Measurements from ENCODE around the gene CNOT6L.
"Not testable (repeated sequence)": the region's sequence is repeated elsewhere in the genome, so short reads cannot be mapped to it uniquely, and the experiment has no call there.

CNOT6L gene

GRCh38 chr4:77819843-77820648 lies 878 bp upstream of the CNOT6L start:
- DNase-seq: peak; percentile 95 to 97

DNA sequence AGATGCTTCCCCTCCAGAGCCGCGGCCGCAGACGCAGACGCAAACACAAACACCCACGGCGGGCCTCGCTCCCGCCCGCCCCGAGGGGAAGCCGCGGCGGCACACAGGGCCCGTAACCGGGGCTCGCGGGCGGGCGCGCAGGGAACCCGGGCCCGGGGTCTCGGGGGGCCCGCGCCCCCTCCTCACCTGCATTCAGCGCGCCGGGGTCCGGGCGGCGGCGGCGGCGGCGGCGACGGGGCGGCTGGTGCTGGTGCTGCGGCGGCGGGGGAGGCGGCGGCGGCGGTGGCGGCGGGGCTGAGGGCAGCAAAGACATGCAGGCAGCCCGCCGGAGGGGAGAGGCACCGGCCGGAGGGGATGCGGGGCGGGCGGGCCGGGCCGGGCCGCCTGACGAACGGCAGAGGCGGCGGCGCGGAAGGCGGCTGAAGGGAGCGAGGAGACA lies 255 bp upstream of the CNOT6L start:
- peak in 1 of 2 donors; percentile 40 for DNase-seq

GRCh38 chr4:77818073-77818601 lies 1.0 kb downstream of the CNOT6L start:
- DNase-seq: peak; percentile 53 to 56

- no peak for DNase-seq
Observed at GRCh38 chr4:77817304-77818072, 1.7 kb downstream of the CNOT6L start.

GRCh38 chr4:77816546-77816945 lies 2.6 kb downstream of the CNOT6L start:
- DNase-seq: no peak

- no peak for DNase-seq
Observed at GRCh38 chr4:77815636-77816035, 3.5 kb downstream of the CNOT6L start.

- DNase-seq: no peak
Observed at GRCh38 chr4:77805840-77806239, 13.3 kb downstream of the CNOT6L start.

GRCh38 chr4:77804471-77804870 lies 14.7 kb downstream of the CNOT6L start:
- DNase-seq: no peak

- no peak for DNase-seq
Observed at GRCh38 chr4:77802402-77802801, 16.8 kb downstream of the CNOT6L start.

DNA sequence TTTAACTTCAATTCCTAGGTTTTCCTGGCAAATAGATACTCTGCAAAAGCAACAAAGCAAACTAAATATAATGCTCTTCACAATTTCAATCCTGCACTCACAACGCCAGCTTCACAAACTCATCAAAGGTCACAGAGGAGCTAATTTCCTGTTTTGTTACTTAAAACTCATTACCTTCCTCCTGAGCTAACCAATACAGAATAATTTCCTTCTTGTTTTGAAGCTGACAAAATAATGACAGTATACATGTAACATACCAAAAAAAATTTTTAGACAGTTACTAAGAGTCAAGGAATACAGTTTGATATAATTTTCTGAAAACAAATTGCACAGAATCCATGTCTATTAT lies 17.9 kb downstream of the CNOT6L start:
- no peak for DNase-seq

GRCh38 chr4:77800483-77801259 lies 18.5 kb downstream of the CNOT6L start:
- DNase-seq: no peak

- DNase-seq: no peak
Observed at GRCh38 chr4:77800077-77800476, 19.1 kb downstream of the CNOT6L start.

GRCh38 chr4:77798385-77798784 lies 20.8 kb downstream of the CNOT6L start:
- DNase-seq: no peak

DNA sequence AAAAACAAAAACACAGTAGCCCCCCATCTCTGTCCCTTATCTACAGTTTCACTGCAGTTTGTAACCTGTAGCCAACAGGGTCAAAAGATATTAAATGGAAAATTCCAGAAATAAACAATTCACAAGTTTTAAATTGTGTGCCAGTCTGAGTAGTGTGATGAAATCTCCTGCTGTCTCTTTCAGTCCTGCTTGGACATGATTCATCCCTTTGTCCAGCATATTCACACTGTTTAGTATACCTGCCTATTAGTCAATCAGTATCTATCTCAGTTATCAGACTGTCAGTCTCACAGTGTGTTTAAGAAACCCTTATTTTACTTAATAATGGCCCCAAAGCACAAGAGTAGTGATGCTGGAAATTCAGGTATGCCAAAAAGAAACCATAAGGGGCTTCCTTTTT lies 21.9 kb downstream of the CNOT6L start:
- no peak for DNase-seq

DNA sequence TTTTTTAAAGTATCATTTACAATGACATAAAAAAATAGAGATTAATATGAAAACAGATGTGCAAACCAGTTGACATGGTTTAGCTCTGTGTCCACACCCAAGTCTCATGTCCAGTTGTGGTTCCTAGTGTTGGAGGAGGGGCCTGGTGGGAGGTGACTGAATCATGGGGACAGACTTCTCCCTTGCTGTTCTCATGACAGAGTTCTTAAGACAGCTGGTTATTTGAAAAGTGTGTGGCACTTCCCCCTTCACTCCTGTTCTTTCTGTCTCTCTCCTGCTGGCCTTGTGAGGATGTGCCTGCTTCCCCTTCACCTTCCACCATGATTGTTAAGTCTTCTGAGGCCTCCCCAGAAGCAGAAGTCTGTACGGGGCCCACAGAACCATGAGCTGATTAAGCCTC lies 23.8 kb downstream of the CNOT6L start:
- no peak for DNase-seq

DNA sequence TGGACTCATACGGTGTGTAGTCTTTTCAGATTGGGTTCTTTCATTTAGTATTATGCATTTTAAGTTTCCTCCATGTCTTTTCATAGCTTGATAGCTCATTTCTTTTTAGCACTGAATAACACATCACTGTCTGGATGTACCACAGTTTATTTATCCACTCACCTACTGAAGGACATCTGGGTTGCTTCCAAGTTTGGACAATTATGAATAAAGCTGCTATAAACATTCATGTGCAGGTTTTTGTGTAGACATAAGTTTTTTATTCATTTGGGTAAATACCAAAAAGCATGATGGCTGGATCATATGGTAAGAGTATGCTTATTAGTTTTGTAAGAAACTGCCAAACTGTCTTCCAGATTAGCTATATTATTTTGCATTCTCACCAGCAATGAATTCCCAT lies 29.0 kb downstream of the CNOT6L start:
- no peak for DNase-seq

DNA sequence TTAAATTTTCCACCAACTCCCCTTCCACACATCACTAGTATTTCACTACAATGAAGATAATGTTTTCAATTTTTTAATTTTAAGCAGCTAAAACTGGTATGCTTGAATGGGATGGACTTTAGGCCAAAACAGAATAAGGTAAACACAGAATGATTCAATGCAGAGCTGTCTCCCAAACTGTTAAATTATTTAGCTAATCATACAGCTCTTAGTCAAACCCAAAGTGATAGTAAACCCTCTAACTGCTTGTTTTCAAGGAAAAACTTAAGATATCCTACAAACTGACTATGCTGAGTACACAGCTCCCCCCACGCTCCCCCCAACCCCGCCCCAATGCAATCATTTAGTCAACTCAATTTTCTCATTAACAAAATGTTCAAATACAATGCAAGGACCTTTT lies 30.2 kb downstream of the CNOT6L start:
- DNase-seq: no peak

DNA sequence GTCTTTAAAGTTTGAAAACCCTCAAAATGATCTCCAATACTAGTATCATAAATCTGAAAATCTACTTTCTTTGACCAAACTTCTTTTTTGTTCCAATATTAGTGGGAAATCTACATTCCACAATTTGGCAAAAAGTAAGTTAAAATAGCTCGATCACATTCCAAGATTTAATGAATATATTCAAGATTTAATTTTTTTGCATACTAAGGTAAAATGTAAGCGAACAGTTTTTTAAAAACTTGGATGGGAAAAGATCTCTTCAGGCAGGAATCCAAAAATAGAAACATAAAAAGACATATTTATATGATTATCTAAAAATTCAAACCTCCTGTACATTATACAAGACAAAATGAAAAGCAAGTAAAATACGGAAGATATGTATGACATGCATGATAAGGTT lies 31.2 kb downstream of the CNOT6L start:
- no peak for DNase-seq

GRCh38 chr4:77785669-77786068 lies 33.5 kb downstream of the CNOT6L start:
- no peak for DNase-seq

DNA sequence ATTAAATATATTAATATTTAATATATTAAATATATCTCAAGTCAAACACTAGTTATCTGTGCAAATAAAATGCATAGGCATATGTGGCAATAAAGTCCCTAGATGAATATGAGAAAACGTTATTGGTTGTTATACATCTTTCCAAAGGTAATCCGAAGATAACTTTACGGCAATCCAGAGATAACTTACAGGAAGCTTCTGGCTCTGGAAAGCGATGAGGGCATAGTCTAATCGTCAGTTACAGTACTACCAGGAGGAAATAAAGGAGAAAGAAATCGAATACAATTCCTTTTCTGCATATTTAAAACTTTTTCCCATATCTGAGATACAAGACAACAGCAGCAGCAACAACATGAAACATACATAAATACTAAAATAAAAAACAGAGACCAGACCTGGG lies 35.3 kb downstream of the CNOT6L start:
- DNase-seq: no peak

DNA sequence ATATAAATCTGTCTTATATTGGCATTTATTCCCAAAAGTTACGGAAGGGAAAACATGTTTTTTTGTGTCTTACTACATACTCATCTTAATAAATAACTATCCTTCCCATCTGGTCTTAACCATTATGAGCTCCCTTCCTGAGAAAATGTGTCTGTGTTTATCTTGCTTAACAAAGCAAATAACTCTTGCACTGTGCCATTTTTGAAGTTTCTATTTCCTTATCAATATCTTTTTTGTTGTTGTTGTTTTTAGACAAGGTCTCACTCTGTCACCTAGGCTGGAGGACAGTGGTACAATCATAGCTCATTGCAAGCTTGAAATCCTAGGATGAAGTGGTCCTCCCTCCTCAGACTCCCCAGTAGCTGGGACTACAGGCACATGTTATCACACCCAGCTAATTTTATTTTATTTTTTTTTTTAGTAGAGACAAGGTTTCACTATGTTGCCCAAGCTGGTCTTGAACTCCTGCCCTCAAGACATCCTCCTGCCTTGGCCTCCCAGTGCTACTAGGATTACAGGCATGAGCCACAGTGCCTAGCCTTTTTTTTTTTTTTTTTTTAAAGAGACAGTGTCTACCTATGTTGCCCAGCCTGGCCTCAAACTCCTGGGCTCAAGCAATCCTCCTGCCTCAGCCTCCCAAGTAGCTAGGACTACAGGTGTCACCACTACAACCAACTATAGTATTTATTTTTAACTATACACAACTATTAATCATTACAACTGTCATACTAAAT lies 36.9 kb downstream of the CNOT6L start:
- no peak for DNase-seq

GRCh38 chr4:77780762-77781161 lies 38.4 kb downstream of the CNOT6L start:
- DNase-seq: not testable (repeated sequence)

Measured in stimulated activated CD4-positive, alpha-beta T cell treated with anti-CD3 and anti-CD28 coated beads, Interleukin-2, amount 100 ng/mL, for 24 hours (primary cell).